Large intestine (tissue), 3 donors: ENCODE measurements around the gene MON2. TPM values are rescaled to one million over a fixed set of nuclear protein-coding genes. Genes with fewer than 3 reads are reported as not detected.
"Not testable (repeated sequence)": the region's sequence is repeated elsewhere in the genome, so short reads cannot be mapped to it uniquely, and the experiment has no call there.

ENCODE experiments used
- DNase-seq, 2 donors: peaks; one replicate each; pipeline versions ENCODE4 v3.0.0 to v3.0.0-alpha.2; 2013
- H3K27ac ChIP-seq: one replicate; pipeline ENCODE4 v1.5.1; 2013; ENCODE audit warnings: low read length
- H3K27me3 ChIP-seq: 2 replicates; pipeline ENCODE4 v1.6.1; 2013; ENCODE audit warnings: low read length; ENCODE audit not compliant: control insufficient read depth, insufficient read depth
- H3K36me3 ChIP-seq: 2 replicates; pipeline ENCODE4 v1.6.1; 2013; ENCODE audit warnings: low read length; ENCODE audit not compliant: control insufficient read depth, insufficient read depth
- H3K4me1 ChIP-seq: one replicate; pipeline ENCODE4 v1.6.1; 2013; ENCODE audit warnings: low read length; ENCODE audit not compliant: control insufficient read depth, insufficient read depth
- H3K4me3 ChIP-seq: one replicate; pipeline ENCODE4 v1.5.1; 2013; ENCODE audit warnings: low read length
- H3K9me3 ChIP-seq: one replicate; pipeline ENCODE4 v1.6.1; 2013; ENCODE audit warnings: mild to moderate bottlenecking, low read depth, low read length, moderate library complexity; ENCODE audit not compliant: control insufficient read depth
- WGBS: methylation state at CpG from one replicate; pipeline ENCODE4 v1.1.5; 2013; ENCODE audit warnings: low lambda C conversion rate; ENCODE audit not compliant: insufficient coverage; 5-methylcytosine and 5-hydroxymethylcytosine counted together
- polyA plus RNA-seq: library from polyadenylated mRNA; unstranded; fragments of 120-200 nt; gene quantifications from one replicate; pipeline ENCODE4 v1.2.1, GENCODE V29; 2013

Gene MON2
- polyA plus RNA-seq, 1 donor, result 49.1 TPM

DNA sequence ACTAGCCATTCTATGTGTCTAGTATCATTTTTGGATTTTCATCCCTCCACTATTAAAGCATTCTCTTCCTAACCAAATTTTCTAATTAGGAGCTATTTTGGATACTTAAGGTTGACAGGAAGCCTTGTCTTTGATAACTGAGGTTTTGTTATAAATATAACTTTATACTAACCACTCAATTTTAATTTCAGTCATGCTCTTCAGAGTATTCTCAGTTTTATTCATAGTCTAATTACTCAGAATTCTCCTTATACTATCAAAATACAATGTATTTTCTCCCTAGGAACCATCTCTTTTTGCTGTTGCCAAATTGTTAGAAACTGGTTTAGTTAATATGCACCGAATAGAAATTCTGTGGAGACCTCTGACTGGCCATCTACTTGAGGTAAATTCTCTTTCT, 76.2 kb downstream of the MON2 start:
- Histone ChIP-seq H3K36me3 (peaks cover 28% of the 10 kb centered on the region), H3K27ac (no peak overlapping the region), H3K4me3 (no peak overlapping the region), H3K4me1 (no peaks in the 10 kb centered on the region), H3K27me3 (no peaks in the 10 kb centered on the region), H3K9me3 (no peaks in the 10 kb centered on the region)
- DNase-seq, result no peak
- WGBS, result 100% methylated on average over 1 of the region's 1 CpG

DNA sequence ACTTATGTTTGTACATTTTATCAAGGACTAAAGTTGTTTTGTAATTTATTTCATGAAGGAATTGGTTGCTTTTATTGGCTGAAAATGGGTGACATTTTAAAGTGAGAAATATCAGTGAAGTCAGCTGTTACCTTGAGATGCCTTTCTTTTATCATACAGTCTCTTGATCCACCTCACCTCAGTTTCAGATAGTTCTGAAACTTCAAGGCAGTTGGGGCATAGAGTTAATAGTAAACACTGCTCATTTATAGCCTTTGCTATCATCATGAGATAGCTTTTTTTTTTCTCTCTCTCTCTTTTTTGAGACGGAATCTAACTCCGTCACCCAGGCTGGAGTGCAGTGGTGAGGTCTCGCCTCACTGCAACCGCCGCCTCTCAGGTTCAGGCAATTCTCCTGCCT, 76.7 kb downstream of the MON2 start:
- Histone ChIP-seq H3K27me3 (no peaks in the 10 kb centered on the region), H3K27ac (no peak overlapping the region), H3K36me3 (peaks cover 31% of the 10 kb centered on the region), H3K4me1 (no peaks in the 10 kb centered on the region), H3K9me3 (no peaks in the 10 kb centered on the region), H3K4me3 (no peak overlapping the region)
- DNase-seq, result no peak
- WGBS, result no CpG with 5 or more reads among the region's 5 CpGs

DNA sequence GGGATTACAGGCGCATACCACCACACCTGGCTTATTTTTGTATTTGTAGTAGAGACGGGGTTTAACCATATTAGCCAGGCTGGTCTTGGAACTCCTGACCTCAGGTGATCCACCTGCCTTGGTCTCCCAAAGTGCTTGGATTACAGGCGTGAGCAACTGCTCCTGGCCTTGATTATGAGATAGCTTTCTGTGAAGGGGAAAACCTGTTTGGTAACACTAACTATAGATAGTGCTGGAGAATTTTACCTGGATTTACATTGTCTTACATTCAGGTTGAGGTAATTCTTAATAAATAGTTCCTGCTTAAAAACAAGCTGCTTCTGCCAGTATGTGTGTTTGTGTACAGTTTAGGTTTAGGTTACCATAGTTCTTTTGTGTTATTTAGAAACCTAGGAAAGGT, 77.1 kb downstream of the MON2 start:
- no peaks in the 10 kb centered on the region for H3K27me3 ChIP-seq
- no CpG with 5 or more reads among the region's 3 CpGs for WGBS
- peaks cover 31% of the 10 kb centered on the region for H3K36me3 ChIP-seq
- H3K4me3 ChIP-seq, result no peak overlapping the region
- DNase-seq, result no peak
- H3K9me3 ChIP-seq, result no peaks in the 10 kb centered on the region
- H3K27ac ChIP-seq, result no peak overlapping the region
- no peaks in the 10 kb centered on the region for H3K4me1 ChIP-seq

DNA sequence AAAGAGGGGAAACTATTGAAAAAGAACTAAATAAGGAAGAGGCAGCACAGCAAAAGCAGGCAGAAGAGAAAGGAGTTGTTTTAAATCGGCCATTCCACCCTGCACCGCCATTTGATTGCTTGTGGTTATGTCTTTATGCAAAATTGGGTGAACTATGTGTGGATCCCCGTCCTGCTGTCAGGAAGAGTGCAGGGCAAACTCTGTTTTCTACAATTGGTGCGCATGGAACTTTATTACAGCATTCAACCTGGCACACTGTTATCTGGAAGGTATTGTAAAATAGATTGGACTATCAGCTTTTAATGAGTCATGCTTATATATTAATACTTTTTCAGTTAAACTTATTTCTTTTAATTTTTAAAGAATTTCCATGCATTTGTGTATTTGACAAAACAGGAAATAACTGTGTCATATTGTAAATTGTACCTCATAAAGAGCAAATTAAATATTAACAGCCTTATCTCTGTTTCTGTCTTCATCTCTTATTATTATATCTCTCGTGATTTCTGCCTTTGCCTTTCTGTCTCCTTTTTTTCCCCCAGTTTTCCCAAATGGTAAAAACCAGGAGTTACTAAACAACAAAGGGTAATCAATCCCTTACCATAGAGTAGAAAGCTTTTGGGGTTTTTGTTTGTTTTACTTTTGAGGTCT, 86.4 kb downstream of the MON2 start:
- DNase-seq, result peak in 1 of 2 donors; percentile 36
- Histone ChIP-seq H3K4me1 (no peaks in the 10 kb centered on the region), H3K36me3 (peaks cover 46% of the 10 kb centered on the region), H3K27ac (peak overlapping the region; percentile 24), H3K9me3 (no peaks in the 10 kb centered on the region), H3K27me3 (no peaks in the 10 kb centered on the region), H3K4me3 (peak overlapping the region; percentile 3)
- WGBS, result 20% methylated on average over 1 of the region's 5 CpGs

DNA sequence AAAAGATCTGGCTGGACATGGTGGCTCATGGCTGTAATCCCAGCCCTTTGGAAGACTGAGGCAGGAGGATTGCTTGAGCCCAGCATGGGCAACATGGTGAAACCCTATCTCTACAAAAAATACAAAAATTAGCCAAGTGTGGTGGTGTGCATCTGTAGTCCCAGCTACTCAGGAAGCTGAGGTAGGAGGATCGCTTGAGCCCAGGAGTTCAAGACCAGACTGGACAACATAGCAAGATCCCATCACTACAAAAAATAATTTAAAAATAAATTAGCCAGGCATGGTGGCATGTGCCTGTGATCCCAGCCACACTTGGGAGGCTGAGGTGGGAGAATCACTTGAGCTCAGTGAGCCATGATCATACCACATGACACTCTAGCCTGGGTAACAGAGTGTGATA, 92.7 kb downstream of the MON2 start:
- H3K27me3 ChIP-seq, DNase-seq, H3K4me1 ChIP-seq, H3K4me3 ChIP-seq, H3K27ac ChIP-seq, H3K9me3 ChIP-seq: not testable (repeated sequence)
- H3K36me3 ChIP-seq, result peaks cover 42% of the 10 kb centered on the region
- WGBS, result no CpG with 5 or more reads among the region's 1 CpG

DNA sequence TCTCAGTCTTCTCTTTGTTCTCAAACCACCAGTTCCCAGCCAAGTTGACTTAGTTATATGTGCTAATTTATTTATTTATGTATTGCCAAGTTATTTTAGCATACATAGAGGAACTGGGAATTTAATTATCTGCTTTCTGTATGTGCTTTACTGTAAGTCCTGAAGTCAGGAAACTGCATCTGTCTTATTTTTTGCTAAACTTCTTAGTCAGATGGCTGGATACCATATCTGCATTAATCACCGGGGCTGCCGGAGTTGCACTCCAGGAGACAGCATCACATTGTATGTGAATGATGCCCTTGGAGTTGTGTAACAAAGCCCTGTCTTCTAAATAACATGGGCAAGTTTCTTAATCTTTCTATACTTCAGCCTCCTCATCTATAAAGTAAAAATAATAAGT, 96.2 kb downstream of the MON2 start:
- no peak for DNase-seq
- no peak overlapping the region for H3K4me3 ChIP-seq
- H3K36me3 ChIP-seq, result peaks cover 25% of the 10 kb centered on the region
- H3K27ac ChIP-seq, result no peak overlapping the region
- H3K9me3 ChIP-seq, result no peaks in the 10 kb centered on the region
- no CpG with 5 or more reads among the region's 2 CpGs for WGBS
- H3K27me3 ChIP-seq, result no peaks in the 10 kb centered on the region
- H3K4me1 ChIP-seq, result no peaks in the 10 kb centered on the region

DNA sequence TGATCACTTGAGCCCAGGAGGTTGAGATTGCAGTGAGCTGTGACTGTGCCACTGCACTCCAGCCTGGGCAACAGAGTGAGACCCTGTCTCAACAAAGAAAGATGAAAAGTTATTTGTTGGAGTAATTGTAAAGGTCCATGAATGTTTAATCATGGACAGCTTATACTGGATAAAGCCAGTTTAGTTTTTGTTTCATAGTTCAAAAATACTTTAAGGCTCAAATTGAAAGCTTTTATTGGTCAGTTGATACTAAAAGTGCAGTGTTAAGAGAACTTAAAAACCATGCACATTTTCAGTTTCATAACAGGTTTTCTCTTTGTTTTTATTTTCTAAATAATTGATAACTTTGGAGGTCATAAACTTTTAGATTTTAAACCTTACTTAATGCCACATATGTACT, 108.4 kb downstream of the MON2 start:
- no peak overlapping the region for H3K27ac ChIP-seq
- DNase-seq, result no peak
- peaks cover 13% of the 10 kb centered on the region for H3K36me3 ChIP-seq
- no peaks in the 10 kb centered on the region for H3K9me3 ChIP-seq
- no peaks in the 10 kb centered on the region for H3K4me1 ChIP-seq
- no peaks in the 10 kb centered on the region for H3K27me3 ChIP-seq
- H3K4me3 ChIP-seq, result no peak overlapping the region

DNA sequence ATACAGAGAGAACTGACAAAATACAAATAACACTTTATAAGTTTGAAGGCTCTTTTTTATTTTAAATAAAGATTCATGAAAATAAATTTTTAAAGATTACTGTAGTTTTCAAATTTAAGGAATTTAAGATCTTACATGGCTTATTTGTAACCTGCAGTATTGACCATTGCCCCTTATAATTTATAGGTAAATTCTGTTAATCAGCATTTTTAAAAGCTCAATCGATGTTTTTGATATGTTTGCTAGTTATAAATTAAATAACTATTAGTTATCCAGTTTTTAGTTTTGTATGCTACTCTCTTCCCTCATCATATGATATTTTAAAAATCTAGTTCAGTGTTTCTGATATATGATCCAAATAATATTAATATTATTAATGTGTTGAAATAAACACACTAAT, 109.9 kb downstream of the MON2 start:
- Histone ChIP-seq H3K36me3 (peaks cover 13% of the 10 kb centered on the region), H3K4me1 (no peaks in the 10 kb centered on the region), H3K27me3 (no peaks in the 10 kb centered on the region), H3K4me3 (no peak overlapping the region), H3K27ac (no peak overlapping the region), H3K9me3 (no peaks in the 10 kb centered on the region)
- no CpG with 5 or more reads among the region's 1 CpG for WGBS
- DNase-seq, result no peak

DNA sequence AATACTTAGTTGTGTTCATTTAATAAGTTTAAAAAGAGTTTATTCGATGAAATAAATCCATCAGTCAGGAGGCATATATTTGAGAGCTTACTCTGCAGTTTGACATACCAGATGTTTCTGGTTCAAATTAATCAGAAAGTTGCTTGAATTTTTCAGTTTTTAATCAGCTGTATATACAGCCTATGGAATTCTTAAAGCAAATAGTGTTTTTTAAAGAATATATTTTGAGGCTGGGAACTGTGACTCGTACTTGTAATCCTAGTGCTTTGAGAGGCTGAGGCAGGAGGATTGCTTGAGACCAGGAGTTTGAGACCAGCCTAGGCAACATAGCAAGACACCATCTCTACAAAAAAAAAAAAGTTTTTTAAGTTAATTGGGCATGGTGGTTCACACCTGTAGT, 112.1 kb downstream of the MON2 start:
- Histone ChIP-seq H3K9me3 (no peaks in the 10 kb centered on the region), H3K4me1 (no peaks in the 10 kb centered on the region), H3K4me3 (no peak overlapping the region), H3K27me3 (no peaks in the 10 kb centered on the region), H3K27ac (no peak overlapping the region), H3K36me3 (peaks cover 5% of the 10 kb centered on the region)
- no peak for DNase-seq
- no CpG with 5 or more reads among the region's 2 CpGs for WGBS

DNA sequence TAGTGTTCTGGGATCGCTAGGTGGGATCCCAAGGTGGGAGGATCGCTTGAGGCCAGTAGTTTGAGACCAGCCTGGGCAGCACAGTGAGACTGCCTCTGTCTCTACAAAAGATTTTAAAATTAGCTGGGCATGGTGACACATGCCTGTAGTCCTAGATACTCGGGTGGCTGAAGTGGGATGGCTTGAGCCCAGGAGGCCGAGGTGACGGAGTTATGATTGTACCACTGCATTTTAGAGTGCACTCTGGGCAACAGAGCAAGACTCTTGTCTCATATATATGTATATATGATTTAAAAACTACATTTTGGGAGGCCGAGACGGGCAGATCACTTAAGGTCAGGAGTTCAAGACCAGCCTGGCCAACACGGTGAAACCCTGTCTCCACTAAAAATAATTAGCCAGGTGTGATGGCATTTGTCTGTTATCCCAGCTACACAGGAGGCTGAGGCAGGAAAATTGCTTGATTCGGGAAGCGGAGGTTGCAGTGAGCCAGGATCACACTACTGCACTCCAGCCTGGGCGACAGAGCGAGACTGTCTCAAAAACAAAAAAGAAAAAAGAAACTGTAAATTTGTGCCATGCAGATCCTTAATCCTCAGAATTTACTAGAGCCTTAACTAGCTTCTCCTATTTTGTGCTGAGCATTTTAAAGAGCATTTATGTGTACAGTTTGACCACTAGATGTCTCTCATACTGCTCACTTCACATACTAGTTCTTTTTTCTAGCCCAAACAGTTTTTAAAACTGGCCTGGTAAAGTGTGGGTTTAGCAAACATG, 114.8 kb downstream of the MON2 start:
- Histone ChIP-seq H3K4me3 (no peak overlapping the region), H3K36me3 (peaks cover 12% of the 10 kb centered on the region), H3K27me3 (no peaks in the 10 kb centered on the region), H3K9me3 (no peaks in the 10 kb centered on the region), H3K4me1 (no peaks in the 10 kb centered on the region), H3K27ac (no peak overlapping the region)
- peak; percentile 14 to 30 for DNase-seq
- 80% methylated on average over 1 of the region's 12 CpGs for WGBS

DNA sequence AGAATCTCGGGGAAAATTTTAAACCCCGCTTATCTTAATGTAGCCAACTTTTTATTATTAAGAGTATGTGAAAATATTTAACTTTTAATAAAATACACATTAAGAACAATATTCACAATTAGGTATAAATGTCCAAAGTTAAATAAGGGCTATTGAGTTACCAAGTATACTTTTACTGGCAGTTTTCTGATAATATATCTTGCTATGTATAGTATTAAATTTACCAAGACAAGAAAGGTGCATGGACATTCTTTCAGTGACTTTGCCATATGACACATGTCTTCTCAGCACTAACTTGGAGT, 115.4 kb downstream of the MON2 start:
- WGBS, result 40% methylated on average over 1 of the region's 2 CpGs
- Histone ChIP-seq H3K9me3 (no peaks in the 10 kb centered on the region), H3K36me3 (peaks cover 14% of the 10 kb centered on the region), H3K27ac (no peak overlapping the region), H3K4me3 (no peak overlapping the region), H3K27me3 (no peaks in the 10 kb centered on the region), H3K4me1 (no peaks in the 10 kb centered on the region)
- no peak for DNase-seq
